HG03439 (cell line): ENCODE results near the gene ELMO2.
A peak's percentile ranks its signal among the peaks of the same experiment; 100 is the strongest.

Source experiments
- ATAC-seq: cut with Tn5 transposase; IDR thresholded peaks from one replicate; pipeline ENCODE4 v1.9.1; 2021; ENCODE audit warnings: mild to moderate bottlenecking, moderate library complexity; ENCODE audit not compliant: unreplicated experiment

ELMO2 gene

GRCh38 chr20:46367967-46368901 is 38.2 kb downstream of the ELMO2 start:
- ATAC-seq, result no peak

- ATAC-seq, result no peak
Measured at GRCh38 chr20:46367234-46367633, 39.2 kb downstream of the ELMO2 start.

- ATAC-seq, result no peak
Measured at GRCh38 chr20:46366826-46367225, 39.6 kb downstream of the ELMO2 start.

- ATAC-seq, result no peak
Measured at GRCh38 chr20:46365487-46366220, 40.8 kb downstream of the ELMO2 start.

GRCh38 chr20:46364670-46365486 is 41.5 kb downstream of the ELMO2 start:
- ATAC-seq, result no peak

GRCh38 chr20:46363874-46364669 is 42.3 kb downstream of the ELMO2 start:
- ATAC-seq, result peak; percentile 67

- peak; percentile 10 for ATAC-seq
Measured at GRCh38 chr20:46362921-46363867, 43.2 kb downstream of the ELMO2 start.

GRCh38 chr20:46361811-46362210 is 44.6 kb downstream of the ELMO2 start:
- ATAC-seq, result no peak

GRCh38 chr20:46361381-46361780 is 45.0 kb downstream of the ELMO2 start:
- ATAC-seq, result no peak

GRCh38 chr20:46359233-46359751 is 47.1 kb downstream of the ELMO2 start:
- ATAC-seq, result peak; percentile 38

- ATAC-seq, result no peak
Measured at GRCh38 chr20:46358346-46359058, 47.9 kb downstream of the ELMO2 start.

GRCh38 chr20:46357030-46357514 is 49.3 kb downstream of the ELMO2 start:
- no peak for ATAC-seq

GRCh38 chr20:46356195-46357029 is 50.0 kb downstream of the ELMO2 start:
- ATAC-seq, result no peak

GRCh38 chr20:46355778-46356177 is 50.6 kb downstream of the ELMO2 start:
- ATAC-seq, result no peak

GRCh38 chr20:46354920-46355654 is 51.3 kb downstream of the ELMO2 start:
- ATAC-seq, result no peak

- ATAC-seq, result no peak
Measured at GRCh38 chr20:46354207-46354555, 52.2 kb downstream of the ELMO2 start.
